Activated CD4-positive, alpha-beta T cell treated with anti-CD3 and anti-CD28 coated beads for 36 hours (primary cell): ENCODE measurements around the gene PLEKHA8. TPM values are rescaled to one million over a fixed set of nuclear protein-coding genes. Genes with fewer than 3 reads are reported as not detected.

Source experiments
- ATAC-seq: fragments of 200-7000 bp; cut with Tn5 transposase; one replicate; pipeline ENCODE4 v1.10.0; 2021; ENCODE audit warnings: mild to moderate bottlenecking, moderate library complexity
- CTCF ChIA-PET: fragments of 350-600 bp; sonication (Branson Sonifier 250); formaldehyde crosslinking; loops from one replicate; lab custom pipeline; 2021; ENCODE audit warnings: antibody characterized with exemption; lab: Charles Lee
- POLR2A ChIA-PET: fragments of 350-600 bp; sonication (Branson Sonifier 250); formaldehyde crosslinking; loops from one replicate; lab custom pipeline; 2021; ENCODE audit warnings: antibody characterized with exemption, inconsistent platforms; lab: Charles Lee
- DNase-seq: peaks from one replicate; pipeline ENCODE4 v3.0.0-alpha.2; 2020
- H3K27ac Mint-ChIP-seq: one replicate; pipeline ENCODE4 v1.8.0; 2021; ENCODE audit warnings: mixed read lengths
- H3K27me3 Mint-ChIP-seq: one replicate; pipeline ENCODE4 v1.8.0; 2021; ENCODE audit warnings: mixed read lengths
- H3K36me3 Mint-ChIP-seq: one replicate; pipeline ENCODE4 v1.8.0; 2021; ENCODE audit warnings: low read depth, mixed read lengths
- H3K4me1 Mint-ChIP-seq: one replicate; pipeline ENCODE4 v1.8.0; 2021; ENCODE audit warnings: mixed read lengths
- H3K4me3 Mint-ChIP-seq: one replicate; pipeline ENCODE4 v1.8.0; 2021; ENCODE audit warnings: mild to moderate bottlenecking, moderate library complexity, mixed read lengths
- H3K9me3 Mint-ChIP-seq: one replicate; pipeline ENCODE4 v1.8.0; 2021; ENCODE audit warnings: low read depth, mixed read lengths
- intact Hi-C, 2 experiments: fragments of 100-400 bp; cut with DNase I in 1 of 2; cut with micrococcal nuclease in 1 of 2; formaldehyde crosslinking; loops; one replicate each; pipeline versions ENCODE4 v1.14.2 to v1.15.1; 2022 to 2024; cut with DNase I, micrococcal nuclease
- total RNA-seq, 2 experiments: library from RNA; stranded (reverse); gene quantifications; one replicate each; pipeline ENCODE4 v1.2.3, GENCODE V29; 2021

PLEKHA8 gene
- total RNA-seq, 2 experiments from 2014 or later = 9.0 to 11.1 TPM

DNA sequence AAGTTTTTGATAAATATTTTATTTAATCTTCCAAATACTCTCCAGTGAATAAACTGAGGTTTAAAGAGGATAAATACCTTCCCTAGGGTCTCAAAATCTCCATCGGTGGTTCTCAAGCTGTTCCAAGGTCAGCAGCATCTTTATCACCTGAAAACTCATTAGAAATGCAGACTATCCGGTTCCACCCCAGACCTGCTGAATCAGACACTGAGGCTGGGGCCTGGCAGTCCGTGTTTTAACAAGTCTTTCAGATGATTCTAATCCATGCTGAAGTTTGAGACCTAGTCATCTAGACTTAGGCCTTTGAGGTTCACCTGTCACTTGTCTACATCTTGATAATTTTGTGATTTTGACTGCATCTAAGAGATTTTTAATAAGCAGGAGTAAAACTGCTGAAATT, 37.5 kb downstream of the PLEKHA8 start:
- ChIA-PET CTCF (no interaction called here), POLR2A (no interaction called here)
- H3K9me3 Mint-ChIP-seq = no peaks in the 10 kb centered on the region
- DNase-seq (no peak), ATAC-seq (no peak)
- no peaks in the 10 kb centered on the region for H3K27me3 Mint-ChIP-seq
- peaks cover 10% of the 10 kb centered on the region for H3K36me3 Mint-ChIP-seq
- H3K4me1 Mint-ChIP-seq = peaks cover 5% of the 10 kb centered on the region
- H3K27ac Mint-ChIP-seq = no peak overlapping the region
- H3K4me3 Mint-ChIP-seq = no peak overlapping the region
- intact Hi-C loops = no loop called here

DNA sequence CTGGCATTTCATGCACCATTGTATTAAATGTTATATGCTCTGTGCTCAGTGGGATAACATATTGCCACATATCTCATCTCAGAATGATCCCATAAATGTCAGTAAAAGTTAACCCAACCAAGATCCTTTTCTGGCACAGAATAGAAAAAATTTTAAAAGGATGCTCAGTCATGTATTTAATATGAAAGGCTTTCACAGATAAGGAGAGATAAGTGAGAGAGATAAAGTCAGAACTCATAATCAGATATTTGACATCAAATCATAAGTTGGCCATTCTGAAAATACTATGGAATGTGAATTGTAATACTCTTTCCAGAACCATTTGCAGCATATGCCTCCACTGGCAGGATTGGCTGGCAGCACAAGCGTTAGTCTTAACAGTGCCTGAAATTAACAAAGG, 38.5 kb downstream of the PLEKHA8 start:
- ChIA-PET CTCF (interaction anchor here (0.6 kb wide), 1 partner anchor 146 kb away, joined by 4 read pairs; no protein-coding TSS in a partner anchor), POLR2A (no interaction called here)
- Mint-ChIP-seq H3K4me1 (peaks cover 1% of the 10 kb centered on the region), H3K4me3 (no peak overlapping the region), H3K27ac (no peak overlapping the region), H3K27me3 (no peaks in the 10 kb centered on the region), H3K36me3 (peaks cover 12% of the 10 kb centered on the region), H3K9me3 (no peaks in the 10 kb centered on the region)
- no peak for ATAC-seq
- intact Hi-C loops = no loop called here
- DNase-seq = no peak

DNA sequence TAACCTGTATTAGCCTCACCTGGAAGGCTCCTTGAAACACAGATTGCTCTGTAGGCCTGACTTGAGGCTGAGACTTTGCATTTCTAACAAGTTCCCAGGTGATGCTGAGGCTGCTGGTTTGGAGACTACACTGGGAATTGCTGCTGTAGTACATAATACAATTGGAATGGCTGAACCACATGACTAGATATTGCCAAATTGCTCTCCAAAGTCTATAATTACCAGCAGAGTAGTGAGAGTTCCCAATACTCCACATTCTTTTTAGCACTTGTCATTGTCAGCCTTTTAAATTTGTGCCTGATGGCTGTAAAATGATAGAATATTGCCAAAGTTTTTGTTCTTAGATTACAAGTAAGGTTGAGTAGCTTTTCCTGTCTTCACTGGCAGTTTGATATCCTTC, 39.9 kb downstream of the PLEKHA8 start:
- ATAC-seq (no peak), DNase-seq (no peak)
- no peak overlapping the region for H3K4me3 Mint-ChIP-seq
- intact Hi-C loops = no loop called here
- H3K4me1 Mint-ChIP-seq = no peaks in the 10 kb centered on the region
- H3K27ac Mint-ChIP-seq = no peak overlapping the region
- POLR2A ChIA-PET = no interaction called here
- H3K9me3 Mint-ChIP-seq = no peaks in the 10 kb centered on the region
- CTCF ChIA-PET = interaction anchor here (0.5 to 0.6 kb wide), 2 partner anchors 58 to 632 kb away, joined by 3 read pairs; no protein-coding TSS in a partner anchor
- peaks cover 14% of the 10 kb centered on the region for H3K36me3 Mint-ChIP-seq
- no peaks in the 10 kb centered on the region for H3K27me3 Mint-ChIP-seq

DNA sequence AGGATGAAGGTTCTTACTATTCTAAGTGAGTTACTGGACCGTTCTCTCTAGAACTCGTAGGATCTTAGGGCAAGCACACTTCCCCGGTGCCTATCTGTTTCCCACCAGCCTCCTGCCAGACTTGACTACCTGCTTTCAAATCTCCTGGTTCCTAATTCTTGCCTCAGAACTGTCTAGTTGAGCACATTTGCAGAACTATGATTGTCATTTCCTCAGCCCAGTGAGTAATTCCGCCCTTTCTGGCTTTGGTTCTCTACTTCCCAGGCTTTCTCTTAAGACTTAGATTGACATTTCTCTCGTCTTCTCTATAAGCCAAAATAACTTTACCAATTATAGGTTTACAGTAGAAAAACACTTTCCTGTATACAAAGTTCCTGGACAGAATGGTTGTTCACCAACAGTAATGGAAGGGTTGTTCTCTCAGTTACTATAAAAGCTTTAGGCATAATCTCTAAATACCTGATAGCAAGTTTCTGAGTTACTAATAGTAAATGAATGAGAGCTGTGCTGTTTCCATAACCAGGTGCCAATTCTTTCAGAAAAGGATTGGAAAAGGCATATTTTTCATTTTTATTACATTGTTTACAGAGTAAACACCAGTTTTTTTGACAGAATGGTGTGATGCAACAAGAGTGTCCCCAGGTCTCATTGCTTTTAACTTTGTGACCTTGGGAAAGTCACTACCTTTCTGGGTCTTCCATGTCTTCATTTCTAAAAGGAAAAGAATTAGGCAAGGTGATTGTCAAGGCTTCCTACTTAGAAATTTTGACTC, 41.1 kb downstream of the PLEKHA8 start:
- intact Hi-C loops = no loop called here
- POLR2A ChIA-PET = no interaction called here
- H3K36me3 Mint-ChIP-seq = peaks cover 14% of the 10 kb centered on the region

DNA sequence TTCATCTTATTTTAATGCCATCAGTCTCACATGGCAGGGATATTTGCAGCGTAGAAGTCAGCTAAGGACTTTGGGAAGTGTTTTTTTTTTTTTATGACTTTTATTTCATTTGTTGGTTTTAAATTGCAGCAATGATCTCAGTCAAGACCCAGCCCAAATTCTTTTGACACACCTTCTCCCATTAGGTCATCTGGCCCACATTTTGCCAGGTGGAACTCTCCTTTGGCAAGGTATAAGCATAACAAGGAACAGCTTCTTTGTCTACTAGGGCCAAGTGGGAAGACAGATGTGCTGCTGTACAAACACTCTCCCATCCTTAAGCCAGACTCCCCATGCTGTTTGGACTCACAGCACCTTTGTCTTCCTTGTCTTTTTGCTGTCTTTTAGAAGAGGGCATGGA, 41.8 kb downstream of the PLEKHA8 start:
- no peak for DNase-seq
- no peak for ATAC-seq
- CTCF ChIA-PET = interaction anchor here (0.9 kb wide), 1 partner anchor 8 kb away, joined by 3 read pairs; no protein-coding TSS in a partner anchor
- H3K27ac Mint-ChIP-seq = no peak overlapping the region
- intact Hi-C loops = no loop called here
- peaks cover 11% of the 10 kb centered on the region for H3K36me3 Mint-ChIP-seq
- H3K4me1 Mint-ChIP-seq = no peaks in the 10 kb centered on the region
- no peaks in the 10 kb centered on the region for H3K27me3 Mint-ChIP-seq
- H3K4me3 Mint-ChIP-seq = no peak overlapping the region
- no peaks in the 10 kb centered on the region for H3K9me3 Mint-ChIP-seq
- POLR2A ChIA-PET = no interaction called here

More for the DNA sequence above, 41.1 kb downstream of the PLEKHA8 start:
- H3K27me3 Mint-ChIP-seq = no peaks in the 10 kb centered on the region
- CTCF ChIA-PET = no interaction called here
- no peak overlapping the region for H3K4me3 Mint-ChIP-seq
- H3K9me3 Mint-ChIP-seq = no peaks in the 10 kb centered on the region
- no peak for DNase-seq
- no peak overlapping the region for H3K27ac Mint-ChIP-seq
- H3K4me1 Mint-ChIP-seq = no peaks in the 10 kb centered on the region
- ATAC-seq = no peak

DNA sequence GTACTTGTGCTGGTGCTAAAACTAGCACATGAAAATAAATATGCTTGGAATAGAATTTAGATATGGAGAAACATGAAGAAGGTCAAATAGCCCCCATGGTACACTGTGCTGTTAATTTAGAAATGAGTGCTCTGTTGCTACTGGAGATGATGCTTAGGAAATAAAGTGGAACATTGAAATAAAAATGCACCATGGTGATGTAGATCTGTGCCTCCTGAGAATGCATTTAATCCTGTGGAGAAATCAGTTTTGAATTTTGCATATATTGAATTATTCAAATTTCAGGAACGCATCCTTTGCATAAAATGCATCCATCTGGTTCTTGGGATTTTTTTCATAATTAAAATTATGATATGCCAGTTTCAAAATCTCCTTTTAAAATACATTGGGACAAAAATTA, 44.5 kb downstream of the PLEKHA8 start:
- ATAC-seq (no peak), DNase-seq (no peak)
- POLR2A ChIA-PET = no interaction called here
- Mint-ChIP-seq H3K27me3 (no peaks in the 10 kb centered on the region), H3K4me1 (no peaks in the 10 kb centered on the region), H3K27ac (no peak overlapping the region), H3K9me3 (no peaks in the 10 kb centered on the region), H3K4me3 (no peak overlapping the region), H3K36me3 (peaks cover 8% of the 10 kb centered on the region)
- intact Hi-C loops = no loop called here
- CTCF ChIA-PET = interaction anchor here (0.6 to 2.2 kb wide), 6 partner anchors 9 to 305 kb away, joined by 3 to 8 read pairs (median 3); no protein-coding TSS in a partner anchor

DNA sequence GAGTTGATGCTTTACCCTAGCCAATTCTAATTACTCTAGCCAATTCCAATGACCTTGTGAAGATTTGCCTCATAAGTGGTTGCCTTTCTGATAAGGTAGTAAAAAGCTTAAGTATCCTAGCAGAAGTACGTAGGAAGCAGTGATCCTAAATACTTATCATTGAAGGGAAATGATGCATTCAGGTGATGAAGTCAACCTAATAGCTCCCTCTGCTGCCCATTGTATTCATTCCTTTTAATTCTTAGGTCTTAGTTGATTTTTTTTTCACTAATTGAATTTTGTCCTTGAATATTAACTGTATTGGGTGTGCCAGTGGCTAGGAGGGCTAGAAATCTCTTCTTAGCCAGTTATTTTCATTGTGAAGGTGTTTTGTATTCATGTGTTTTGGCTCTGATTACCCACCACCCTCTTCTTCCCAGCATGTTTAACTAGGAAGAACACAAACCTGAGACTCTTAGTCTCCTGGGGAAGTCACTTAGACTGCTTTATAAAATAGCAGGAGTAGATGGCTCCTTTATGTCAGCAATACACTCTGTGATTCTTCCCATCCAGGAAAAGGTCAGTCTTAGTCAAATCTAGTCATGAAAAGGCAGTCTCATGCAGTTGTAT, 46.3 kb downstream of the PLEKHA8 start:
- intact Hi-C loops = no loop called here
- no peaks in the 10 kb centered on the region for H3K27me3 Mint-ChIP-seq

DNA sequence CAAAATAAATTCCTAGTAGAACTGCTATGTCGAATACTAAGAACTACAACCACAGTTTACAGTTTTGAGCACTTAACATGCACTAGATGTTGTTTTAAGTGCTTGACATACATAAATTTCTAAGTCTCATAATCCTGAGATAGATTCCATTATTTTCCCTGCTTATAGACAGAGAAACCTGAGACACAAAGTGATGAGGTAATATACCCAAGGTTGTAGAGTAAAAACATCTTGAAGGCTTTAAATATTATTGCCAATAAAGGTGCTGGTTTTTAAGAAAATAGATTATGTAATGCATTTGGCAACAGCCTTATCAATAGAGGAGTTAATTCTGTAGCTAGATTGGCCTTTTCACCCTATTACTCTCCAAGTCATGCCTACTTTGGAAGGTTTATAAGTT, 48.2 kb downstream of the PLEKHA8 start:
- ATAC-seq (no peak), DNase-seq (no peak)
- Mint-ChIP-seq H3K27me3 (no peaks in the 10 kb centered on the region), H3K9me3 (no peaks in the 10 kb centered on the region), H3K36me3 (peaks cover 13% of the 10 kb centered on the region), H3K4me1 (no peaks in the 10 kb centered on the region), H3K4me3 (no peak overlapping the region), H3K27ac (no peak overlapping the region)
- ChIA-PET CTCF (interaction anchor here (1.6 kb wide), 1 partner anchor 155 kb away, joined by 9 read pairs; no protein-coding TSS in a partner anchor), POLR2A (no interaction called here)
- intact Hi-C loops = no loop called here

More for the DNA sequence above, 46.3 kb downstream of the PLEKHA8 start:
- H3K27ac Mint-ChIP-seq = no peak overlapping the region
- no peaks in the 10 kb centered on the region for H3K4me1 Mint-ChIP-seq
- H3K9me3 Mint-ChIP-seq = no peaks in the 10 kb centered on the region
- no peak overlapping the region for H3K4me3 Mint-ChIP-seq
- H3K36me3 Mint-ChIP-seq = peaks cover 14% of the 10 kb centered on the region
- ATAC-seq = no peak
- DNase-seq = no peak
- POLR2A ChIA-PET = no interaction called here
- CTCF ChIA-PET = interaction anchor here (0.5 to 1.5 kb wide), 3 partner anchors 45 to 115 kb away, joined by 3 to 4 read pairs (median 3); no protein-coding TSS in a partner anchor

DNA sequence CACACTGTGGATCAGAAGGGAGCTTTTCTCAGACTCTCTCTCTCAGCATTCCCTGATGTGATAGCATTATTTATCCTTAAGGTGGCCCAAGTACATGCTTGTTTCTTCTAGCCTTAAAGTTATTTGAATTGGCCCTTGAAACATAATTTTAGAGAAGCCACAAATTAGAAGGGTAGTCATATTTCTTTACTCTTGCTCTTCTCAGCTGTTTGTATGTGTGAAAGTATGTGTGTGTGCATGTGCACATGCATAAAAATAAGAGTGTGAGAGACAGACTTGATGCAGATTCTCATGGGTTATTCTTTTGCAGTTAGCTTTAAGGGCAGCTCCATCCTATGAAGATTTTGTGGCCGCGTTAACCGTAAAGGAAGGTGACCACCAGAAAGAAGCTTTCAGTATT, 50.1 kb downstream of the PLEKHA8 start:
- no peaks in the 10 kb centered on the region for H3K9me3 Mint-ChIP-seq
- H3K27ac Mint-ChIP-seq = no peak overlapping the region
- H3K4me3 Mint-ChIP-seq = no peak overlapping the region
- ChIA-PET CTCF (interaction anchor here (0.6 to 1.3 kb wide), 4 partner anchors 19 to 549 kb away, joined by 3 to 4 read pairs (median 3); no protein-coding TSS in a partner anchor), POLR2A (no interaction called here)
- H3K36me3 Mint-ChIP-seq = peaks cover 12% of the 10 kb centered on the region
- intact Hi-C loops = no loop called here
- no peaks in the 10 kb centered on the region for H3K4me1 Mint-ChIP-seq
- no peak for ATAC-seq
- H3K27me3 Mint-ChIP-seq = no peaks in the 10 kb centered on the region
- no peak for DNase-seq

DNA sequence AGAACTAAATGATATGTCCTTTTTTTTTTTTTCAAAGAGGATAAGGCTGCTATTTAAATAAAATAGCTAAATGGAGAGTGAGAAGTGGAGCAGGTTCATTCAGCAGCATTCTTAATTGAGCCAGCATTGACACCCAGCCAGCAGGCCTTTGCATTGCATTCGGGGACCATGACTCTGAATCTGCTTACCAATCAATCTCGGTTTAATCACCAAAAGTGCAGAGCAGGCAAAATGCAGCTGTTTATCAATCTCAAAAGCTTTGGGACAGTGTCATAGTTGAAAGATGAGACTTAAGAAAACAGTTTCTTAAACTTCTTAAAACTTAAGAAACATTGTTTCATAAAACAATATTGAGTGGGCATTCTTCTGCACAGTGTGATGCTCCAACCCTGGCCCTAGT, 51.7 kb downstream of the PLEKHA8 start:
- POLR2A ChIA-PET = no interaction called here
- CTCF ChIA-PET = interaction anchor here (0.6 kb wide), 1 partner anchor 272 kb away, joined by 3 read pairs; no protein-coding TSS in a partner anchor
- H3K4me1 Mint-ChIP-seq = no peaks in the 10 kb centered on the region
- no peaks in the 10 kb centered on the region for H3K9me3 Mint-ChIP-seq
- intact Hi-C loops = no loop called here
- no peak for DNase-seq
- H3K36me3 Mint-ChIP-seq = peaks cover 12% of the 10 kb centered on the region
- ATAC-seq = no peak
- H3K27me3 Mint-ChIP-seq = no peaks in the 10 kb centered on the region
- no peak overlapping the region for H3K4me3 Mint-ChIP-seq
- H3K27ac Mint-ChIP-seq = no peak overlapping the region

DNA sequence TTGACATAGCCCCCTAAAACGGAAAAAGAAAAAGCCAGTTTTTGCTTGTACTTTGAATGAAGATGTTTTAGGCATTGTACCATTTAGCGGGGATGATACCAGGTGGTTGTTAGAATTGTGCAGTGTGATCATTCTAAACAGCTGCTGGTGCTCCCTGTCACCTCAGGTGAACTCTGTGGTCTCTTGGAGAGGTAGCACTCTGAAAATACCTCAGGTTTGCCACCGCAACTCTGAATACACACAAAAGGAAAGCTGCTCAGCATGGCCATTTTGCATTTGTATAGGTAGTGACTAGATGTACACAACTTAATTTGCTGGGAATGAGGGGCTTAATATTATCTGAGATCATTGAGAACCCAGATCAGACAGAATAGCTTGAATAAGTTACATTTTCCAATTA, 52.6 kb downstream of the PLEKHA8 start:
- Mint-ChIP-seq H3K36me3 (peaks cover 12% of the 10 kb centered on the region), H3K4me3 (no peak overlapping the region), H3K9me3 (no peaks in the 10 kb centered on the region), H3K27me3 (no peaks in the 10 kb centered on the region), H3K27ac (no peak overlapping the region), H3K4me1 (no peaks in the 10 kb centered on the region)
- ChIA-PET POLR2A (no interaction called here), CTCF (interaction anchor here (1.7 kb wide), 1 partner anchor 11 kb away, joined by 4 read pairs; no protein-coding TSS in a partner anchor)
- intact Hi-C loops = no loop called here
- DNase-seq = no peak
- no peak for ATAC-seq
